HL-60/S4 (cell line): ENCODE measurements around the gene DHRS1.

Source experiments
- in situ Hi-C: fragments of 300-500 bp; cut with MboI; formaldehyde crosslinking; loops from 2 replicates; pipeline ENCODE4 v1.14.3; 2022; ENCODE audit warnings: low sequenced_read_pairs

DHRS1 gene

GRCh38 chr14:24310646-24311604 lies 11.3 kb upstream of the DHRS1 start, which contains the start of gene LTB4R:
Gene LTB4R (plus strand): TSS chr14:24311502. CDS start chr14:24315652, 4,150 bp downstream.
- in situ Hi-C loops = no loop called here

DNA sequence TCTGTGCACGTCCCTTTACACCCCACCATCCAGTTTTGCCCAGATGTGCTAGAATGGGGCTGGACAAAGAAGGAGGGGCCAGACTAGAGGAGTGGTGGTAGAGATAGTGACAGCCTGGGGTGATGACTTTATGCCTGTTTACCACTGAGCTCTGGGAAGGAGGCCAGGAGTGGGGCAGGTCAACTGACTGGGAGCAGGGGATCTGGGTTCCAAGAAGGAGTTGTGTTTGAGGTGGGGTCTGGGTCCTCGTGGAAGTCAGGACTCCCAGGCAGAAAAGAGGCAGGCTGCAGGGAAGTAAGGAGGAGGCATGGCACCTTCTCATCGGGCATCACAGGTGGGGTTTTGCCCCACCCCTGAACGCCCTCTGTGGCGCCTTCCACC lies 10.7 kb upstream of the DHRS1 start:
- in situ Hi-C loops = no loop called here

GRCh38 chr14:24309538-24310264 lies 10.1 kb upstream of the DHRS1 start, which contains the start of gene LTB4R2:
Gene LTB4R2 (plus strand): TSS chr14:24310140. CDS start chr14:24310665, 525 bp downstream.
- in situ Hi-C loops = no loop called here

- in situ Hi-C loops = no loop called here
These were observed 9.0 kb upstream of the DHRS1 start for GRCh38 chr14:24308342-24309124.

DNA sequence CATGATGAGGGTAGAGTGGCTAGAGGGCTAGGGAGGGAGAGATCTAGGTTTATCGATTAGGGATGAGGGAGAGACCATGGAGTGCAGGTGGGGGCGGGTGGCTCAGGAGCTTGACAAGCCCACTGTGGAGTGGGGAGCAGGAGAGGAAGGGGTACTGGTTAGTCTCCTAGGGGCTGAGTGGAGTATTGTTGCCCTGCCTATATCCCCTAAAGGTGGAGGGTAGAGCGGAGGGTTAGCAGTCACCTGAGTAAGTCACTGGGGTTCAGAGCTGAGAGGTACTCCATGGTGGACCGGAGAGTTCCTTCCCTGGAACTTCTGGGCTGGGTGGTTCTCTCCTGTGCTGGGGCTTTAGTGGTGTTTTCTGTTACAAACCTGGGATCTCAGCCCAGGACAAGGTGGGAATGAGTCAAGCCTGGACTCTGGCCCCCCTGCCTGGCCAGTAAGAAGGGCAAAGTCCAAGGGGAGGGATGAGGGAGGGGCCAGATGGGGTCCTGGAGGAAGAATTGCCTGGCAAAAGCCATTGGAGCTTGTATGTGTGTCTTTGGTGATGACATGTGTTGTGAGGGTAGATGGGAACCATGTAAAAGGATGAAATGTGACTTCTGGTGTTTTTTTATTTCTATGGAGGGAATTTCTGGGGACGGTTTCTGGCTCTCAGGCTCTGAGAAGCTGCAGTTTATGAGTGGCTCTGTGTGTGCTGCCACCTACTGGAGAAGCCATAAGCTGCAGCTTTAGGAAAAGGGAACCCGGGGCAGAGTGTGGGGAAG lies 8.2 kb upstream of the DHRS1 start, which contains the start of gene CIDEB:
CIDEB (minus strand) TSS at position 403 of the 767 bp plus-strand sequence; CDS start at position 284, 119 bp downstream.
- in situ Hi-C loops = no loop called here

DNA sequence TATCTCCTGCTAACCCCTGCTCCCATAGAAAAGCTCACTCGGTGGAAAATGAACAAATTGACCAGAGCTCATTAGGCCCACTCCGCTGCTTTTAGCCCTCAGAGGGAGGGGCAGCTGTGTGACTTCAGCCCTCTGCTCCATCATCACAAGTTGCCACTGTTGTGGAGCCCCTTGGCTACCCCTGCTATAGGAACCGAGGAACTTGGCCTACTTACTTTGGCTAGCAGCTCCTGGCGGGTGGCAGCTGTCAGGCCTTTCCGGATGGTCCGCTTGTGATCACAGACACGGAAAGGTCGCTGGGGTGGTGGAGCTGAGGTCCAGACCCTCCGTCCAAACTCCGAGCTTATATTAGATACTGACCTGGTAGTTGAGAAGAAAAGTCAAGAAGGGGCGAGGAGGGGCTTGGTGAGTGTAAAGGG lies 7.6 kb upstream of the DHRS1 start:
- in situ Hi-C loops = no loop called here

DNA sequence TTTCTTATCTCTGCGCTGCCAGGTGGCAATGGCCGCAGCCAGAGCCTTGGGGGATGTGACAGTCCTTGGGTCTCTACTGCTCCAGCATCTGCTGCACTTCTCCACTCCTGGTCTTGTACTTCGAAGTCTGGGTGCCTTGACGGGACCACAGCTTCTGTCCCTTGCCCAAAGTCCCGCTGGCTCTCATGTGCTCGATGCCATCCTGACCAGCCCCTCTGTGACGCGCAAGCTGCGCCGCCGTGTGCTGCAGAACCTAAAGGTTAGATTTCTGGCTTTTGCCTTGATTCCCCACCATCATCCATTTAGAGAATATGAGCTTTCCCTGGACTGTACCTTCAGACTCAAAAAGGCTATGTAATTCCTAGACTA lies 4.4 kb upstream of the DHRS1 start:
- in situ Hi-C loops = no loop called here

GRCh38 chr14:24300326-24300980 lies 873 bp upstream of the DHRS1 start:
- in situ Hi-C loops = no loop called here

GRCh38 chr14:24298892-24299254 lies 707 bp downstream of the DHRS1 start:
- in situ Hi-C loops = loop anchor here (10.0 kb wide), 1 partner anchor 244 kb away; the partner anchor contains the start of gene CARMIL3

- in situ Hi-C loops = loop anchor here (10.0 kb wide), 1 partner anchor 243 kb away; the partner anchor contains the start of gene CARMIL3
These were observed 2.2 kb downstream of the DHRS1 start for GRCh38 chr14:24297190-24297964.

GRCh38 chr14:24296341-24297157 lies 3.0 kb downstream of the DHRS1 start:
- in situ Hi-C loops = loop anchor here (10.0 kb wide), 1 partner anchor 242 kb away; the partner anchor contains the start of gene CARMIL3

DNA sequence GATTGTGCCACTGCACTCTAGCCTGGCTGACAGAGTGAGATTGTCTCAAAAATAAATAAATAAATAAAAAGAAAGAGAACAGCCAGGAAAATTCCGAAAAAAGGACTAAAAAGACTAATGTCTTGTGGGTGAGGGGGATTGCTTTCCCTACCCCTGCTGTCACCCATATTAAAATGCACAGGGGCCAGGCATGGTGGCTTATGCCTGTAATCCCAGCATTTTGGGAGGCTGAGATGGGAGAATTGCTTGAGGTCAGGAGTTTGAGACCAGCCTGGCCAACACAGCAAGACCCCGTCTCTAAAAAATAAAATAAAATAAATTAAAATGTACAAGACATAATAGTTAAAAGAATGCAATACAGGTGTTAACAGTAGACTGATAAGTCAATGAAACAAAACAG lies 6.1 kb downstream of the DHRS1 start:
- in situ Hi-C loops = loop anchor here (5.0 to 10.0 kb wide), 2 partner anchors 46 to 239 kb away; partner anchors contain the start of gene CARMIL3

DNA sequence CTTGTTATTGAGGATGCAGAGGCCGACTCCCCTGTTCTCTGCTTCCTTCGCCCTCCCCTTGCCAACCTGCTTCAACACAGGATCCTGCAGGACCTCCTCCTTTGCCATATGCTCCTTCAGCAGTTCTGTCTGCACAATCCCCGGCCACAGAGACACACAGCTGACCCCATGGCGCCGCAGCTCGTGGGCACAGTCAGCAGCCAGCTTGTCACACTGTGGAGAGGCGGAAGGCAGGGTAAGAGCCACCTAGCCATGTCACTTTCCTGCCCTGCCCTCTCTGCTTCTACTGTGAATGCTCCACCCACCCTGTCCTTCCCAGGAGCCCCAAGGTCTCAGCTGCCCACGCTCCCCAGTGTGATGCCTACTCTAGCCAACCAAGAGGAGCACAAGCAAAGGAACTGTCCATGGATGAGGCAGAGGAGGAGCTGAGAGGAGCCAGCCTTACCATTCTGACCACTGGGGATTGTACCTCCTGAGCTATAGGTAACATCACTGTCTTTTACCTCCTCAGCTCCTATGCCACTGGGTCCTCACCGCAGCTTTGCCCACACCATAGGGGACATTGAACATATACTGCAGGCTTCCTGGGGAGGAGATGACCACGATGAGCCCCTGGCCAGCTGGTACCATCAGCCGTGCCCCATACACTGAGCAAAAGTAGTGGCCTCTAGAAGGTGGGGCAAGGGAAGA lies 7.3 kb downstream of the DHRS1 start:
- in situ Hi-C loops = loop anchor here (5.0 to 10.0 kb wide), 2 partner anchors 45 to 237 kb away; partner anchors contain the start of gene CARMIL3

- in situ Hi-C loops = loop anchor here (5.0 to 10.0 kb wide), 2 partner anchors 44 to 237 kb away; partner anchors contain the start of gene CARMIL3
These were observed 8.0 kb downstream of the DHRS1 start for GRCh38 chr14:24291446-24292117.

- in situ Hi-C loops = loop anchor here (5.0 to 10.0 kb wide), 2 partner anchors 43 to 236 kb away; partner anchors contain the start of gene CARMIL3
These were observed 8.8 kb downstream of the DHRS1 start for GRCh38 chr14:24290746-24291145.

DNA sequence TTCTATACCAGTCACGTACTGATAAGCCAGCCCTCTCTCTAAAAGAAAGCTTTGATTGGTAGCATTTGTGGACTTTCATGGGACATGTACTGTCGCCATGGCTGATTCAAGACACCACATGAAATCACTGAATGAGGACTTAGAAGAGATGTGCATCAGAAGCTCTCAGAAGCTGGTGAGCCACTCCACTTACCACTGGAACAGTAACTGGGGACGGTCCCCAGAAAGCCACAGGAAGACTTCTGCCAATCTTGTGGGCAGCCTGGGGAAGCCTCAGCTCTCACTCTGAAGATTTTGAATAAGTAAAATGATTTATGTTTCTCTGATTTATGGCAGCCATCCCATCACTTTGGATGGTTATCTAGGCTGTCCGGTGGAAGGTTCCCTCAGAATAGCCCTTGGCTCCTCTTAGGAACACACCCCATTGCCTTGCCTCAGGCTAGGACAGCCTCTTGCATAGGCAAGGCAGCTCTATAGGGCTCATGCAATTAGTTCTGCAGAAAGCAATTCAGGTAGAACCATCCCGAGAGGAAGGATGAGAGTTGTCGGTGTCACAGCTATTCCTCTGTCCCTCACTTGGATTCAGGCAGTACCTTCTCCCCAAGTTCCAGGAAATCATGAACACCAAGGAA lies 9.8 kb downstream of the DHRS1 start:
- in situ Hi-C loops = loop anchor here (5.0 to 10.0 kb wide), 2 partner anchors 42 to 235 kb away; partner anchors contain the start of gene CARMIL3
